Measurements from ENCODE around the gene FILIP1L.

Gene FILIP1L

DNA sequence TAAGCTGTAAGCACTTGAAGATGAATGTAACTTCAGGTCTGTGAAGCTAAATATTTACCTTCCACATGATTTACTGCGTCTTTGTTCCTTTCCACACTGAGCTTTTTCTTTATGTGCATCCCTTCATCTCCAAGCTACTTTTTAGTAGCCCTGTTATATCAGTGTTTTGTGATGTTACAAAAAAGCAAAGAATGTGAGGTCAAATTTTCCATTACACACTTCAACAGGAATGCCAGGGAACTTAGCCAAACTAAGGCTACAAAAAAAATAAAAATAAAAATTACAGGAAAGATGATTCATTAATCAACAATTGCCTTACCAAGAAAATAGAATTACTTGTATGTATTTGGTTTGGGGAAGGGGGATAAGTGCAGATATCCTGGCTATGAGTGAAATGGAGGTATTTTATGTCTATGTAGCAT, 73.0 kb downstream of the FILIP1L start:
- H3K4me3 ChIP-seq (ENCODE audit: low read depth, low read length) = no peak overlapping the region
- no peak overlapping the region for H3K27ac ChIP-seq (ENCODE audit: low read depth, low read length)
- no peaks in the 10 kb centered on the region for H3K9me3 ChIP-seq (ENCODE audit: control insufficient read depth, insufficient read depth, low read length)
- no peaks in the 10 kb centered on the region for H3K36me3 ChIP-seq (ENCODE audit: control insufficient read depth, insufficient read depth, low read length)
- H3K9ac ChIP-seq (ENCODE audit: low read depth, low read length) = no peak overlapping the region
- H3K4me1 ChIP-seq (ENCODE audit: control insufficient read depth, insufficient read depth, low read length) = peaks cover 36% of the 10 kb centered on the region
- H3K27me3 ChIP-seq (ENCODE audit: control insufficient read depth, insufficient read depth, low read length) = no peaks in the 10 kb centered on the region

DNA sequence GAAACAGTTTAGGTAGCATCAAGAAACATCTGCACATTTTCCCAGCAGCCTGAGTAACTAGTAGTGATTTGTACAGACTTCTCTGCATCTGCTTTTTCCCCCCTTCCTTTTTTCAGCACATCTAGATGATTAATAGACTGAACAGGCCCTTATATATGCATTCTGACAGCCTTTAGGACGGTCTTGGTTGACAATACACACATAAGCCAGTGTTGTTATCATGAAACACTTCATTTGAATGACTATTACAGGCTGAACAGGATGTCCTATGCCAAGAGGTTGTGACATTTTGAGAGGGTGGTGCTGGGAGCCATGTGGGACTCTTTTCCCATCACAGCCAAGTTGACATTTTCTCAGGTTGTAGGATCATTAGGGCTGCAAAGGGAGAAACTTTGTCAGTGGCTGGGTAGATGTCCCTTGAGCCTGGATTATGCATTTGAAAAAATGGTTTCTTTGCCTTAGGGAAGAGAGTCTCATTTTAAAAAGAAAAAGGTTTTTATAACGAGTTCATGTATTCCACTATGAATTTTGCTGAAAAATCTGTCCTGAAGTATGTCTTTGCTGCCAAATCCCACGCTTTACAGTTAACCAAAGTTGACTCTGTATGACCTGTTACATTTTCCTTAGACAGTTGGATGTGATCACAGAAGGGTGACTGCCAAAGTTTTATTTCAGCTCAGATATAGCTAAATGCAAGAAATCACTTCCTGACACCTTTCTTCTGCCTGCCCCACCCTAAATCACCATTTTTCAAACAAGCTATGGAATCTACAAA, 73.7 kb downstream of the FILIP1L start:
- Histone ChIP-seq H3K4me1 (ENCODE audit: control insufficient read depth, insufficient read depth, low read length) (peaks cover 30% of the 10 kb centered on the region), H3K9ac (ENCODE audit: low read depth, low read length) (no peak overlapping the region), H3K27me3 (ENCODE audit: control insufficient read depth, insufficient read depth, low read length) (no peaks in the 10 kb centered on the region), H3K36me3 (ENCODE audit: control insufficient read depth, insufficient read depth, low read length) (no peaks in the 10 kb centered on the region), H3K9me3 (ENCODE audit: control insufficient read depth, insufficient read depth, low read length) (no peaks in the 10 kb centered on the region), H3K4me3 (ENCODE audit: low read depth, low read length) (no peak overlapping the region), H3K27ac (ENCODE audit: low read depth, low read length) (no peak overlapping the region)

DNA sequence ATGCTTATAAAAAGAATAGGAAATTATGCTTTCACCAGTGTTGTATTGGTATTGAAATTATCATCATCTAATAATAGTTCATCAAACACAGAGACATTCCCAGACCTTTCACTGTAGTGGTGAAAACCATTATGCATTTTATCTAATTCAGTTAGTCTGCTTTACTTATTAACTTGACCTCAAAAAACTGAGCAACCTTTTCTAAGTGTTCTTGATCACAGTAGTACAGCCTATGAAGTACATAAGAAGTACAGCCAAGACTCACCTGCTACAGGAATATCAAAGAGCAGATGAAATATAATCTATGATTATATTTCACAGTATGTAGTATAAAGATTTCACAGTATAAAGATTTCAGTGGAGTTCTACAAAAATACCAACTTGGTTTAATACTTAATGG, 75.2 kb downstream of the FILIP1L start:
- H3K9ac ChIP-seq (ENCODE audit: low read depth, low read length) = no peak overlapping the region
- H3K9me3 ChIP-seq (ENCODE audit: control insufficient read depth, insufficient read depth, low read length) = no peaks in the 10 kb centered on the region
- H3K36me3 ChIP-seq (ENCODE audit: control insufficient read depth, insufficient read depth, low read length) = no peaks in the 10 kb centered on the region
- H3K4me1 ChIP-seq (ENCODE audit: control insufficient read depth, insufficient read depth, low read length) = peaks cover 27% of the 10 kb centered on the region
- no peak overlapping the region for H3K27ac ChIP-seq (ENCODE audit: low read depth, low read length)
- H3K27me3 ChIP-seq (ENCODE audit: control insufficient read depth, insufficient read depth, low read length) = no peaks in the 10 kb centered on the region
- no peak overlapping the region for H3K4me3 ChIP-seq (ENCODE audit: low read depth, low read length)

DNA sequence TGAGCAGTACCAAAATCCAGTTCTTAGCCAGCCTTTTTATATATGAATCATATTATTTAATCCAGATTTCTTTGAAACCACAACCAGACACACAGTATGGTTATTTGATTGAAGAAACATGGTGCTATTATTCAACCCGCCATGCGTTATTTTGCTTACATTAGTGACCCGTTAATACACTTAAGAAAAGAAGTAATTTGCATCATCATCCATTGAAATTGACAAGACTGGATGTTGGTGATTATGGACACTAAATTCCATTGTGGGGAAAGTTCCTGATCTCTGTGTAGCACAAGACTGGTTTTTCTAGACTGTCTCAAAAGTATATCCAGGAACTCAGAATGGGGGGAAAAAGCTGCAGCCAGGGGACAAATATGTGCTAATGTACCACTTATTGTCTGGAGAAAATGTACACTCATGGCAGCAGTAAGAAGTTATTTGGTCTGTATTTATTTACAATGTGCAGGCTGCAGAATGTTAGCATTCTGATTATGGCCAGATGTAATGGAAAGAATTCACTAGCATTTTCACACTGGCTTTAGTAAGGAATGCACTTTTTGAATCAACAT, 80.3 kb downstream of the FILIP1L start:
- Histone ChIP-seq H3K9me3 (ENCODE audit: control insufficient read depth, insufficient read depth, low read length) (no peaks in the 10 kb centered on the region), H3K9ac (ENCODE audit: low read depth, low read length) (no peak overlapping the region), H3K4me3 (ENCODE audit: low read depth, low read length) (no peak overlapping the region), H3K27ac (ENCODE audit: low read depth, low read length) (no peak overlapping the region), H3K4me1 (ENCODE audit: control insufficient read depth, insufficient read depth, low read length) (peaks cover 20% of the 10 kb centered on the region; the same call in 1 of the 2 replicates), H3K27me3 (ENCODE audit: control insufficient read depth, insufficient read depth, low read length) (no peaks in the 10 kb centered on the region), H3K36me3 (ENCODE audit: control insufficient read depth, insufficient read depth, low read length) (no peaks in the 10 kb centered on the region)

DNA sequence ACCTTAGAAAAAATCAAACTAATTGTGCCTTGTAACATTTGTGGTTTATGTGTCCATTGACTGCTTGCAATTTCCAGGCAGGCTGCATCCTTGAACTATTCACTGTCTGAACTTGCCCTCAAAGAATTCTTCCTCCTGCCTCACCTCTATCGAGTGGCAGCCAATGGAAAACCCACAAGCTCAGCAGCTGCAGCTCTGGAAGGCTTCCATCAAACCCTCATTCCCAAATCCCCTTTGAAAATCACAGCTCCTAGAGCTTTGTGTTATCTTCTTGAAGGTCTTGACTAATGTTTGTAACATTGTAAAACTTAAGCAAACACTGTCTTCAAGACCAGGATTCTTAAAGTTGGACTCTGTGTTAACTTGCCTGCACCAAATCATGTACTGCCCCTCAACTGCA, 81.1 kb downstream of the FILIP1L start:
- H3K27ac ChIP-seq (ENCODE audit: low read depth, low read length) = no peak overlapping the region
- H3K9ac ChIP-seq (ENCODE audit: low read depth, low read length) = no peak overlapping the region
- H3K27me3 ChIP-seq (ENCODE audit: control insufficient read depth, insufficient read depth, low read length) = no peaks in the 10 kb centered on the region
- H3K4me1 ChIP-seq (ENCODE audit: control insufficient read depth, insufficient read depth, low read length) = peaks cover 20% of the 10 kb centered on the region; the same call in 1 of the 2 replicates
- no peaks in the 10 kb centered on the region for H3K36me3 ChIP-seq (ENCODE audit: control insufficient read depth, insufficient read depth, low read length)
- H3K9me3 ChIP-seq (ENCODE audit: control insufficient read depth, insufficient read depth, low read length) = no peaks in the 10 kb centered on the region
- no peak overlapping the region for H3K4me3 ChIP-seq (ENCODE audit: low read depth, low read length)

DNA sequence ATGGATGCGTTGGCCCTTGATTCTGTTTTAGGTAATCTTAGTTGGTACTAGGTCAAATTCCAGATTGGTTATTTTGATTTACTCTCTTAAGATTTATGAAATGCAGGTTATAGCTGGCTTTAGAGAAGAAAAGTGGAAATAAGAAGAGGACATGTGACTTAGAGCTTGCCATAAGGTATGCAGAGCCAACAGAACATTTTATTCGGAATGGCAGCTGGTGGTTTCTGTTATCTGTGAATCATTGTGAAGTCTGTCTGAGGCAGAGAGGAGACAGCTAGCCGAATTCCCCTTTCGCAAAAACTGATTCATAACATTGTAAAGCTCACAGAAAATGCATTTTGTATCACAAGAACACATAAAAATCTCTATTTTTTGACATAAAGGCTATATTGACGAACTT, 82.1 kb downstream of the FILIP1L start:
- H3K36me3 ChIP-seq (ENCODE audit: control insufficient read depth, insufficient read depth, low read length) = no peaks in the 10 kb centered on the region
- H3K9ac ChIP-seq (ENCODE audit: low read depth, low read length) = no peak overlapping the region
- H3K27me3 ChIP-seq (ENCODE audit: control insufficient read depth, insufficient read depth, low read length) = no peaks in the 10 kb centered on the region
- no peaks in the 10 kb centered on the region for H3K9me3 ChIP-seq (ENCODE audit: control insufficient read depth, insufficient read depth, low read length)
- peaks cover 20% of the 10 kb centered on the region; the same call in 1 of the 2 replicates for H3K4me1 ChIP-seq (ENCODE audit: control insufficient read depth, insufficient read depth, low read length)
- H3K4me3 ChIP-seq (ENCODE audit: low read depth, low read length) = no peak overlapping the region
- H3K27ac ChIP-seq (ENCODE audit: low read depth, low read length) = no peak overlapping the region

DNA sequence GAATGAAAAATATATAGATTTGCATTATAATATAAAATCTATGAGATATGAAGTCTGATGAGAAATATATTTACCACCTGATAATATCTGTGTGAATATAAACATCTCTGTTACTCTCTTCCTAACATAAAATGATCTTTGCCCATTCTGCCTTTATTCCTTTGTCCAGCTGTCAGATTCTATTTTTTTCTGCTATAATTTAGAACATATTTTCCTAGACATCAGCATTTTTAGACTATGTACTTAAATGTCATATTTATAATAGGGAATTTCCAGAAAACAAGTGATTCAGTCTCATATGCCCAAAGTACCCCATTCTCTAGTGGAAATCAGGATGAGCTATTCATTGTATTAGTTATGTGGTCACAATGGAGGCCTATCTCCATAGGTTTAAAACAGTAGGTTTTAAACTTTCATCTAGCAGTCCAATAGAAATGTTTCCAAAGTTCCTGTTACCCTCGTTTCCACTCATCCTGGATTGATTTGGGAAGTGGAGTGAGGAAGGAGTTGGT, 83.3 kb downstream of the FILIP1L start:
- H3K9me3 ChIP-seq (ENCODE audit: control insufficient read depth, insufficient read depth, low read length) = no peaks in the 10 kb centered on the region
- H3K36me3 ChIP-seq (ENCODE audit: control insufficient read depth, insufficient read depth, low read length) = no peaks in the 10 kb centered on the region
- H3K9ac ChIP-seq (ENCODE audit: low read depth, low read length) = no peak overlapping the region
- no peaks in the 10 kb centered on the region for H3K27me3 ChIP-seq (ENCODE audit: control insufficient read depth, insufficient read depth, low read length)
- no peak overlapping the region for H3K27ac ChIP-seq (ENCODE audit: low read depth, low read length)
- no peak overlapping the region for H3K4me3 ChIP-seq (ENCODE audit: low read depth, low read length)
- peaks cover 20% of the 10 kb centered on the region; the same call in 1 of the 2 replicates for H3K4me1 ChIP-seq (ENCODE audit: control insufficient read depth, insufficient read depth, low read length)

DNA sequence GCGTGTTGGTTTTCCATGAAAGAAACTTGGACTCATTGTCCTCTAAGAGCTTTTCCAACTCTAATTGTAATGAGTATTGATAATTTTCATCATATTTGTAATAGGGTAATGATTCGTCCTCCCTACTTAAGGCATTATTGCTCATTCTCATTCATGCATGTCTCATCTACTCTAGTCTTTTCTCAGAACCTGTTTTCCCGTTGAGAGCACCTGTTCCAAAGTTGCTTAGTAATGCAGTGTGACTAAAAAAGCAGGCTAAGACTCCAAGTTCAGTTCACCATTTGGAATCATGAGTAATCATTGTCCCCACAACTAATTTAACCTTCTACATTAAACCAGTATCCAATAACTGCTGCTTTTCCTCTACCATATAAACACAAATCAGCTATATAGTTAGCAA, 84.0 kb downstream of the FILIP1L start:
- H3K4me1 ChIP-seq (ENCODE audit: control insufficient read depth, insufficient read depth, low read length) = peaks cover 20% of the 10 kb centered on the region; the same call in 1 of the 2 replicates
- H3K9me3 ChIP-seq (ENCODE audit: control insufficient read depth, insufficient read depth, low read length) = no peaks in the 10 kb centered on the region
- no peak overlapping the region for H3K4me3 ChIP-seq (ENCODE audit: low read depth, low read length)
- H3K9ac ChIP-seq (ENCODE audit: low read depth, low read length) = no peak overlapping the region
- no peak overlapping the region for H3K27ac ChIP-seq (ENCODE audit: low read depth, low read length)
- H3K27me3 ChIP-seq (ENCODE audit: control insufficient read depth, insufficient read depth, low read length) = no peaks in the 10 kb centered on the region
- H3K36me3 ChIP-seq (ENCODE audit: control insufficient read depth, insufficient read depth, low read length) = no peaks in the 10 kb centered on the region

DNA sequence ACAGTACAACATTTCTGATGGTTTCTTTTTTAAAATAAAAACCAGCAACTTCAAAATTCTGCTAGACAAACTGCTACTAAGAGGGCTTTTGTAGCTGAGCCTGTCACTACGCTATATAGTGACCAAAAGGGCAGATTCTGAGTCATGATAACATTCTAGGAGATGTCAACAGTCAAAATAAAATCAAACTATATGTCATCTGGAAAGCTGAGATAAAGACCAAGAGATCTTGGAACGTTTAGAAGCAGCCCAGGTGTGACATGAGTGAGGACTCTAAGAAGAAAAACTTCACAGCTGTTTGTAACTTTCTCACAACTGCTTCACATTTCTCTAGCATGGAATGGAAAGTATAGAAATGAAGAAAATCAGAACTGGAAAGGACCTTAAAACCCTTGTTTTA, 84.6 kb downstream of the FILIP1L start:
- H3K9ac ChIP-seq (ENCODE audit: low read depth, low read length) = no peak overlapping the region
- no peaks in the 10 kb centered on the region for H3K27me3 ChIP-seq (ENCODE audit: control insufficient read depth, insufficient read depth, low read length)
- H3K4me1 ChIP-seq (ENCODE audit: control insufficient read depth, insufficient read depth, low read length) = peaks cover 20% of the 10 kb centered on the region; the same call in 1 of the 2 replicates
- H3K36me3 ChIP-seq (ENCODE audit: control insufficient read depth, insufficient read depth, low read length) = no peaks in the 10 kb centered on the region
- no peaks in the 10 kb centered on the region for H3K9me3 ChIP-seq (ENCODE audit: control insufficient read depth, insufficient read depth, low read length)
- no peak overlapping the region for H3K4me3 ChIP-seq (ENCODE audit: low read depth, low read length)
- no peak overlapping the region for H3K27ac ChIP-seq (ENCODE audit: low read depth, low read length)

DNA sequence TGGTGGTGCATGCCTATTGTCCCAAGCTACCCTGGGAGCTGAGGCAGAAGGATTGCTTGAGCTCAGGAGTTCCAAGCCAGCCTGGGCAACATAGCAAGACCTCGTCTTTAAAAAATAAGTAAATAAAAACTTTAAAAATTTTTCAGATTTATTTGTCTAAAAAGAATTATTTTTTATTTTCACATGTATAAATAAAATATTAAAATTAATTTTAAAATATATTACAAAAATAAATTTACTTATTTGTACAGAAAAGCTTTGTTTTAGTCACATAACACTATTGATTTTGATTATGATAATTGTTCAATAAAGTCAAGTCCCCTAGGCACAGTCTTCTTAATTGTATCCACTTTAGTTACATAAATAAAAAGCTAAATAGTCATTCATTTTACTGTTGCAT, 85.2 kb downstream of the FILIP1L start:
- Histone ChIP-seq H3K27me3 (ENCODE audit: control insufficient read depth, insufficient read depth, low read length) (no peaks in the 10 kb centered on the region), H3K9me3 (ENCODE audit: control insufficient read depth, insufficient read depth, low read length) (no peaks in the 10 kb centered on the region), H3K9ac (ENCODE audit: low read depth, low read length) (no peak overlapping the region), H3K36me3 (ENCODE audit: control insufficient read depth, insufficient read depth, low read length) (no peaks in the 10 kb centered on the region), H3K4me3 (ENCODE audit: low read depth, low read length) (no peak overlapping the region), H3K4me1 (ENCODE audit: control insufficient read depth, insufficient read depth, low read length) (peaks cover 19% of the 10 kb centered on the region; the same call in 1 of the 2 replicates), H3K27ac (ENCODE audit: low read depth, low read length) (no peak overlapping the region)

DNA sequence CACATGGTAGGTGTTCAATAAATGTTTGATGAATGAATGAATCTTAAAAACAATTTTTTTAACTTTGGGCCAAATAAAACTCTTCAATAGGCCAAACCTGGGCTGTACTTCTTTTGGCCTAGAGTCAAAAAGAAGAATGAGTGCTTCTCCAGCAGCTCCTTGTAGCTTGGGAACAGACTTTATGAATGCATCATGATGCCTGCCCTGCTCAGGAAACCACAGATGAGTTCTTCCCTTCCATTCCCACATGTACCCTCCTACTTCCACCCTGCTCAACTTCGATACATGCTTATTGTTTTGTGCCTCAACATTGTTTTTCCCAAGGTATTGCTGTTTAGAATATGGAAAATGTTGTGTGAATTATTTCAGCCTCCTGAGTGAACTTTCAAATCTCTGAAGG, 87.0 kb downstream of the FILIP1L start:
- Histone ChIP-seq H3K36me3 (ENCODE audit: control insufficient read depth, insufficient read depth, low read length) (no peaks in the 10 kb centered on the region), H3K27me3 (ENCODE audit: control insufficient read depth, insufficient read depth, low read length) (no peaks in the 10 kb centered on the region), H3K9me3 (ENCODE audit: control insufficient read depth, insufficient read depth, low read length) (no peaks in the 10 kb centered on the region), H3K27ac (ENCODE audit: low read depth, low read length) (no peak overlapping the region), H3K4me3 (ENCODE audit: low read depth, low read length) (no peak overlapping the region), H3K4me1 (ENCODE audit: control insufficient read depth, insufficient read depth, low read length) (peaks cover 11% of the 10 kb centered on the region; the same call in 1 of the 2 replicates), H3K9ac (ENCODE audit: low read depth, low read length) (no peak overlapping the region)

Data from HUES48 (cell line).